Fibroblast of upper back skin (primary cell): ENCODE results near the gene KIF1B.
A peak's percentile ranks its signal among the peaks of the same experiment; 100 is the strongest.
"Not testable (repeated sequence)": the region's sequence is repeated elsewhere in the genome, so short reads cannot be mapped to it uniquely, and the experiment has no call there.

Experiments used
- DNase-seq: peaks from one replicate; pipeline ENCODE4 v3.0.0-alpha.2; 2013

The KIF1B gene

DNA sequence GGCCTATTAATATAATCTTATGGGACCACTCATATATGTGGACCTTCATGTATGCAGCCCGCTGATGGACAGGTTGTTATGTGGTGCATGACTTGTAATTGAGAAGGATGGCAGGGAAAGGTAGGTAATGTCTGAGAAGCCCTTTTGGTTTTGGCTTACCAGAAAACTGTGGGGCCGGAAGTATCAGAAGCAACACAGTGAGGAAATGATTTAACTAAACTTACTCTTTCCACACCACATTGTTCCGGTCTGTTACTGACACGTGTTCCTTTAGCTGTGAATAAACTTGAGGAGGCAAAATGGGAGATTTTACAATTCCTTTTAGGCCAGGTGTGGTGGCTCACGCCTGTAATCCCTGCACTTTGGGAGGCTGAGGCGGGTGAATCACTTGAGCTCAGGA is 32.4 kb downstream of the KIF1B start:
- no peak for DNase-seq

GRCh38 chr1:10245674-10246073 is 35.3 kb downstream of the KIF1B start:
- DNase-seq, result no peak

DNA sequence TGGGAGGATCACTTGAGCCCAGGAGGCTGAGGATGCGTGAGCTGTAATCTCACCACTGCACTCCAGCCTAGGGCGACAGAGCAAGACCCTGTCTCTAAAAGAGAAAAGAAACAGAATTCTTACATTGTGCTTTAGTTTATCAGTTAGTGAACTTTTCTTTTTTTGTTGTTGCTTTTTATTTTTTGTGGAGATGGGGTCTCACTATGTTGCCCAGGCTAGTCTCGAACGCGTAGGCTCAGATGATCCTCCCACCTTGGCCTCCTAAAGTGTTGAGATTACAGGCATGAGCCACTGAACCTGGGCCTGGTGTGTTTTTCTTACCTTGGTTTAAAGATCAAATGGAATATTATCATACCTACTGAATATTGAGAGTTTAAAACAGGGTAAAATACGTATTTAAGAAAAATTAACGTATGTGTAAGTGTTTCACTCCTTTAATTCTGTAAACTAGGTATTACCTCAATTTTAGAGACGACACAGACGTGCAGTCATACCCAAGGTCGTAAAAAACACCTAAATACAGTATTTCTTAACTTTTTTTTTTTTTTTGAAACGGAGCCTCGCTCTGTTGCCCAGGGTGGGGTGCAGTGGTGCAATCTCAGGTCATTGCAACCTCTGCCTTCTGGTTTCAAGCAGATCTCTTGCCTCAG is 39.6 kb downstream of the KIF1B start:
- no peak for DNase-seq

DNA sequence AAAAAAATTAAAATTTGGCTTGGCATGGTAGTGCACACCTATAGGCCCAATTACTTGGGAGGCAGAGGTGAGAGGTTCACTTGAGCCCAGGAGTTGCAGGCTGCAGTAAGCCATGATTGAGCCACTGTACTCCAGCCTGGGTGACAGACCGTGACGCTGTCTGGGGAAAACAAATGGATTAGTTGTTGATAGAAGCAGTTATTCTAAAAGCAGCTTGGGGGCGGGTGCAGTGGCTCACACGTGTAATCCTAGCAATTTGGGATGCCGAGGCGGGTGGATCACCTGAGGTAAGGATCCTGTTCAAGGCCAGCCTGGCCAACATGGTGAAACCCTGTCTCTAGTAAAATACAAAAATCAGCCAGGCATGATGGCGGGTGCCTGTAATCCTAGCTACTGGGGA is 40.3 kb downstream of the KIF1B start:
- DNase-seq, result no peak

DNA sequence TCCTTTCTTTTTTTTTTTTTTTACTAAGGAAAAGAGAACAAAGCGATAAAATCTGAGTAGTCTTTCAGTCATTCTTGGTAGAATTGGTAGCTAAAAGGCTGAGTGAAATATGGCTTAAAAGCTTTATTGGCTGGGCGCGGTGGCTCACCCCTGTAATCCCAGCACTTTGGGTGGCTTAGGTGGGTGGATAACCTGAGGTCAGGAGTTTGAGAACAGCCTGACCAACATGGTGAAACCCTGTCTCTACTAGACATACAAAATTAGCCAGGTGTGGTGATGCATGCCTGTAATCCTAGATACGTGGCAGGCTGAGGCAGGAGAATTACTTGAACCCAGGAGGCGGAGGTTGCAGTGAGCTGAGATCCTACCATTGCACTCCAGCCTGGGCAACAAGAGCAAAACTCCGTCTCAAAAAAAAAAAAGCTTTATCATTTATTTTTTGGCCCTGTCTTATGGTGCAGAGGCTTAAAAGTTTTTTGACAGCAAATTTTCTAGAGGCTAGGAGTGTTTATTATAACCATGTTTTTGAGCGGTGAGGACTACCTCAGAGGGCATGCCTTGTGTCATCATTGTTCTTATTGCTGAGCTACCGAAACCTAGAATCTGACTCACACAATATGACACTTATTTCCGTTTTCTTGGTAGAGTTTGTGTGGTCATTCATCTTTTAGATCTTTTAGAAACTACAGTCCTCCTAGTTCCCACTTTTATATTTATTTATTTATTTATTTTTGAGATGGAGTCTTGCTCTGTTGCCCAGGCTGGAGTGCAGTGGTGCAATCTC is 41.1 kb downstream of the KIF1B start:
- DNase-seq, result peak; percentile 31

GRCh38 chr1:10252508-10252907 is 42.1 kb downstream of the KIF1B start:
- peak; percentile 62 for DNase-seq

DNA sequence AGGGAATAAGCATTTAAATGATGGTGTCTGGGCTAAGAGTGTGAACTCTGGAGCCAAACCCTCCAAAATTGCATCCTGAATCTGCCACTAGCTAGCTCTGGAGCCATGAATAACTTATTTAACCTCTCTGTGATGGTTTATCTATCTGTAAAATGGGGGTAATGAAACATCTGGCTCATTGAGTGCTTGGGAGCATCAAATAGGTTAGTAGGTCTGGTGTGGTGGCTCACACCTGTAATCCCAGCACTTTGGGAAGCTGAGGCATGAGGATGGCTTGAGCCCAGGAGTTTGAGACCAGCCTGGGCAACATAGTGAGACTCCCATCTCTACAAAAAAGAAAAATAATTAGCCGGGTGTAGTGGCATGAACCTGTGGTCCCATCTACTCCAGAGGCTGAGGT is 42.8 kb downstream of the KIF1B start:
- no peak for DNase-seq

- DNase-seq, result peak; percentile 77
These were observed 43.4 kb downstream of the KIF1B start for GRCh38 chr1:10253755-10254154.

DNA sequence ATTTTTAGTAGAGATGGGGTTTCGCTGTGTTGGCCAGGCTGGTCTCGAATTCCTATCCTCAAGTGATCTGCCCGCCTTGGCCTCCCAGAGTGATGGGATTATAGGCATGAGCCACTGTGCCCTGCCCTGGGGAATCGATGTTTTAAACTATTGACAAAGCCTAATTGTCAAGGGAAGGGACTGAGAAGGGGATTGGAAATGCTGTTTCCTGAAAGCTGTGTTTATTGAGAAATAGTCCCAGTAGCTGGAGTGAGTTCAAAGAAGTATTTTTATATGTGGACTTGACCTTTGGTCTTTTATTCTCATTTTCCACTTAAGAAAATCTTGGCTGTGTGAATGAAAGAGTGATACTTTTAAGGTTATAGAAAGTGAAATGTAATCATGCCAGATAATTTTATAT is 47.5 kb downstream of the KIF1B start:
- DNase-seq, result no peak

DNA sequence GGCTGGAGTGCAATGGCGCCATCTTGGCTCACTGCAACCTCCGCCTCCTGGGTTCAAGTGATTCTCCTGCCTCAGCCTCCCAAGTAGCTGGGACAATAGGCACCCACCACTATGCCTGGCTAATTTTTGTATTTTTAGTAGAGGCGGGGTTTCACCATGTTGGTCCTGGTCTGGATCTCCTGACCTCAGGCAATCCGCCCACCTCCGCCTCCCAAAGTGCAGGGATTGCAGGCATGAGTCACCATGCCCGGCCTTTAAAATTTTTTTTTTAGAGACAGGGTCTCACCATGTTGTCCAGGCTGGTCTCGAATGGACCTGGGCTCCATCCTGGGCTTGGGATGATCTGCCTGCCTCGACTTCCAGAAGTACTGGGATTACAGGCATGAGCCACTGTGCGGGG is 49.2 kb downstream of the KIF1B start:
- DNase-seq, result not testable (repeated sequence)

DNA sequence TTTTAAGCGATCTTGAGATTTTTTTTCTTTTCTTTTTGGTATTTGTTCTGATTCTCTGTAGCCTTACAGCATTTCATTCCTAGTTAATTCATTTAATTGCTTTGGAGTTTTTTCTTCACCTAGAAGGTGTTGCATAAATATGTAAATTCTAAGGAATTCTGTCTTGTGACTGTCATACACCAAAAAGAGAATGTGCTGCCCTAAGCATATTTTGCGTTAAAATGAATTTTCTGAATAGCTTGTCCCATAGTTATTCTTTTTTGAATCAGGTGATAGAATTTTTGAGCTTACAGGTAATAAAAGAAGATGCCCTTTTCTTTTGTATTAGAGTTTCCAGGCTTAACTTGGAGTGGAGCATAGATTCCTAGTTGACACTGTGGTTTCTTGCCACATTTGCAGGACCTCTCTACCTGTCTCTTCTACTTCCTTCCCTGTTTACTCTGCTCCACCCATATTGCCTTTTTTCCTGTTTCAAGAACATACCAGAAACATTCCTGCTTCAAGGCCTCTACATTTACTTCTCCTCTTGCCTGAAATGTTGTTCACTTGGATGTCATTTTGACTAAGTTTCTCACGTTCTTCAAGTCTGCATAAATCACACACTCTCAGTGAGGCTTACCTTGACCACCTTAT is 53.2 kb downstream of the KIF1B start:
- DNase-seq, result no peak

DNA sequence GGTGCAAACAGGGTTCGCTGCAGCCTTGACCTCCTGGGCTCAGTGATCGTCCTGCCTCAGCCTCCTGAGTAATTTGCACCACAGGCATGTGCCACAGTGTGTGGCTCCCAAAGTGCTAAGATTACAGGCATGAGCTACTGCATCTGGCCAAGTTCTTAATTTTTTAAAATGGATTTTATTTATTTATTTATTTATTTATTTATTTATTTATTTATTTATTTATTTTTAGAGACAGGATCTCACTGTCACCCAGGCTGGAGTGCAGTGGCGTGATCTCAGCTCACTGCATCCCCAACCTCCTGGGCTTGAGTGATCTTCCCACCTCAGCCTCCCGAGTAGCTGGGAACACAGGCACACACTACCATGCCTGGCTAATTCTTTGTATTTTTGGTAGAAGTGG is 54.7 kb downstream of the KIF1B start:
- no peak for DNase-seq

- DNase-seq, result no peak
These were observed 55.5 kb downstream of the KIF1B start for GRCh38 chr1:10265900-10266299.

GRCh38 chr1:10267319-10267718 is 56.9 kb downstream of the KIF1B start:
- peak; percentile 13 for DNase-seq

DNA sequence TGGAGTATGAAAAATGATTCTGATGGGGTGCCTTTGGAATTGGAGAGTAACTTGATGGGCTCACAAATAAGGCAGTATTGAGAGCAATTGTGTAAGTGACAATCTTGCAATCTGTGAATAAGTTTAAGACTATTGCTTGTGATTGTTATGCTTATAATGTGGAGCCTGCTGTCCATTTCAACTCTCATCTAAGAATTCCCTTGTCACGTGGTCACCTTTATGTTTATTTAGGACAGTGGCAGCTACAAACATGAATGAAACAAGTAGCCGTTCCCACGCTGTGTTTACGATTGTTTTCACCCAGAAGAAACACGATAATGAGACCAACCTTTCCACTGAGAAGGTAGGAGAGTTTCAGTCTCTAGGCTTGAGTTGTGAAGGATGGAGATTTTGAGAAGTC is 57.6 kb downstream of the KIF1B start:
- no peak for DNase-seq

GRCh38 chr1:10271090-10271489 is 60.7 kb downstream of the KIF1B start:
- DNase-seq, result no peak

DNA sequence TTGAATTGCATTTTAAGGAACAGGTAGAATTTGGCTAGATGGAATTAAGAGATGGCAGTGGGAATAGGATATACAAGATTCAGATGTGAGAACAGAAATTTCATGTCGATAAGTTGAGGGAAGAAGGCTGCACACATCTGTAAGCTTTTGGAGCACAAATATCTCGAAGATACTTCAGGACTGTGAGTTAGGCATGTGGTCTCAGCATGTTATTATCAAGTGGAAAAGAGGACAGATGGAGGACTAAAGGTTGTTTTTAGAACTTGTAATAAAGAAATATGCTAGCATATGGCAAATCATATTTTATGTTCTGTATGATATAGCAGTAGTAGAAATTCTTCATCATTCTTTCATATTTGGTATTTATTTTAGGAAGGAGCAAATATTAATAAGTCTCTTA is 61.5 kb downstream of the KIF1B start:
- DNase-seq, result no peak

DNA sequence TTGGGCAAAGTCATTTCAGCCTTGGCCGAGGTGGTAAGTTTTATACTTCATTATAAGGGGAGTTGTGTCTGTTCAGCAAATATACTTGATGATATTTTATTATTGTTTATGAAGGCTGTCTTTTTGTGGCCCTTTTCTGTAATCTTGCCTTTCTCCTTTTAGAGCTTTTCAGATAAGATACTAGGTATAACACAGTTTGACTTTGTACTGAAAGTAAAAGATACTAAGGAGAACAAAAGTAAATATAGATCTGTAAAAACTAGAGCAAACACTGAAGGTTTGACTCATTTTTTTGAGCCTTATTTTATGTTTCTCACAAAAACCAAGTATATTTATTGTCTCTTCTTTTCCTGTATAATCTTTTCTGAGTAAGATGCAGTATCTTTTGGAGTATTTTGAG is 61.9 kb downstream of the KIF1B start:
- no peak for DNase-seq

- no peak for DNase-seq
These were observed 68.5 kb downstream of the KIF1B start for GRCh38 chr1:10278880-10279279.

DNA sequence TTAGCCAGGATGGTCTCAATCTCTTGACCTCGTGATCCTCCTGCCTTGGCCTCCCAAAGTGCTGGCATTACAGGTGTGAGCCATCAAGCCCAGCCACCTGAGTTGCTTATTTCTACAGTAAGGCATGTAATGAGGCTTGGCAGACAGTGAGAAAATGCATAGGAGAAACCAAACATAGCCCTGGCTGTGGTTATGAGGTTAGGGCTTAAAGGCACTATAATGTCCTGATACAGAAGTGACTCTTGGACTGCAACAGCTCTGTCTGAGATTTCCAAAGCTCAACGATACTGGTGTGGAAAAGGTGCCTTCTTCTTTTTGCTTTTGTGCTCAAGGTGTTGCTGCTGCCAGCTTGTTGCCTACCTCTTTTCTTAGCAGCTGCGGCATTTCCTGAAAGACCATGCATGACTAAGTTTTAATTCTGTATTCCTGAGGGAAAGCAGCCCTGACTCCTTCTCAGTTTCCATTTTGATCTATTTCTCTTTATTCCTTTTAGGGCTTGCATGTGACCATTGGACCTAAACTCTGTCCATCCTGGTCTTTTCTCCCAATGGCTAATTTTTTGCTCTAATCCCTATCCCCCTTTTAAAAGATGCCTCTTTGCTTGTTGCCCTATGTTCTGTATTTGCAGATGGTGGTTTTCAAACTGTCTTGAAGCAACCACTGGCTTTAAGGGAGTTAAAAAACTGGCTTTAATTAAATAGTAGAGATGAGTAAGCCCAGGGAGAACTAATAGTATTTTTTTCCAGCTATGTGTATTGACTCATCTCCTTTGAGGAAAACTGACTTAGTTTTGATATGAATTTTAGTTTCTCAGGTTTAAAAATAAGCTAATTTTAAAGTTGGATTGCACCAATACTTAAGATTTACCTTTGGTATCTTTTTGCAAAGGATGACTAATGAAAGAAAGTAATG is 70.3 kb downstream of the KIF1B start:
- DNase-seq, result peak; percentile 68

- no peak for DNase-seq
These were observed 73.1 kb downstream of the KIF1B start for GRCh38 chr1:10283318-10283984.

GRCh38 chr1:10286244-10286643 is 75.9 kb downstream of the KIF1B start:
- no peak for DNase-seq
